Kidney (tissue), 14 donors: Measurements from ENCODE around the gene ARHGAP1. TPM values are rescaled to one million over a fixed set of nuclear protein-coding genes. Genes with fewer than 3 reads are reported as not detected.
A peak's percentile ranks its signal among the peaks of the same experiment; 100 is the strongest.

Experiments used
- DNase-seq, 5 donors: peaks; one replicate each; pipeline ENCODE4 v3.0.0-alpha.2; 2013 to 2020
- FAIRE-seq: peaks from 2 replicates; lab custom pipeline; 2012; peaks lifted over from hg19 to GRCh38; lab: Jason Lieb, UNC
- H3K27ac ChIP-seq, 2 donors: one replicate each; pipeline ENCODE4 v1.7.0; 2013; ENCODE audit warnings: low read depth in 2 of 2, low read length in 2 of 2, inconsistent platforms in 1 of 2
- H3K27me3 ChIP-seq: one replicate; pipeline ENCODE4 v1.7.1; 2013; ENCODE audit warnings: low read length, inconsistent platforms; ENCODE audit not compliant: control insufficient read depth, insufficient read depth
- H3K36me3 ChIP-seq, 3 donors: one replicate each; pipeline versions ENCODE4 v1.7.0 to v1.7.1; 2013; ENCODE audit warnings: low read length in 3 of 3, control low read depth in 1 of 3, inconsistent platforms in 1 of 3; ENCODE audit not compliant: insufficient read depth in 3 of 3, control insufficient read depth in 2 of 3
- H3K4me1 ChIP-seq, 3 donors: one replicate each; pipeline versions ENCODE4 v1.7.0 to v1.7.1; 2013; ENCODE audit warnings: low read length in 3 of 3, inconsistent platforms in 1 of 3, low read depth in 1 of 3; ENCODE audit not compliant: control insufficient read depth in 2 of 3, insufficient read depth in 2 of 3
- H3K4me3 ChIP-seq, 3 donors: one replicate each; pipeline versions ENCODE4 v1.7.0 to v1.8.1; 2013; ENCODE audit warnings: low read length in 3 of 3, control low read depth in 1 of 3, inconsistent platforms in 1 of 3
- H3K9ac ChIP-seq, 3 donors: one replicate each; pipeline versions ENCODE4 v1.7.0 to v1.7.1; 2013; ENCODE audit warnings: low read length in 3 of 3, control low read depth in 1 of 3, inconsistent platforms in 1 of 3
- H3K9me3 ChIP-seq, 3 donors: one replicate each; pipeline versions ENCODE4 v1.7.0 to v1.7.1; 2013; ENCODE audit warnings: low read length in 3 of 3, control low read depth in 1 of 3, inconsistent platforms in 1 of 3; ENCODE audit not compliant: control insufficient read depth in 2 of 3, insufficient read depth in 1 of 3
- intact Hi-C: fragments of 100-400 bp; cut with DNase I; formaldehyde crosslinking; loops from one replicate; pipeline ENCODE4 v1.11.1; 2022
- polyA plus RNA-seq: library from polyadenylated mRNA; stranded (reverse); fragments of 350-450 nt; fragmentation: Illumina TruSeq; extraction: RNeasy Lipid Tissue Mini Kit (QIAGEN cat#74804); gene quantifications from one replicate; pipeline ENCODE4 v1.2.3, GENCODE V29; 2014; ENCODE audit warnings: low read depth, low replicate concordance; ENCODE audit not compliant: insufficient read depth
- total RNA-seq: library from RNA; stranded (reverse); fragmentation: NEBNext Ultra II Directional; extraction: Animal tissue kit (Norgen Biotek cat#: 25700); gene quantifications from one replicate; pipeline ENCODE4 v1.2.1, GENCODE V29; 2021
- TF ChIP-seq, protein P1 (sequence below): IDR thresholded peaks from 3 replicates; pipeline ENCODE4 v1.5.1; 2012; ENCODE audit warnings: mild to moderate bottlenecking, moderate library complexity, borderline replicate concordance; ENCODE audit not compliant: insufficient read depth; ENCODE audit errors: extremely low read depth
- donor health status: control.
- donor health status: control.
- donor health status: control.
- donor health status: control.
- donor health status: control.
- donor health status: DM: yes; HTN: yes; CAD: no.
- donor health status: Normal renal cell carcinoma (clear cell type).

Gene ARHGAP1
- total and polyA plus RNA-seq, 2 donors from 2014 or later, result 35.5 to 137 TPM

DNA sequence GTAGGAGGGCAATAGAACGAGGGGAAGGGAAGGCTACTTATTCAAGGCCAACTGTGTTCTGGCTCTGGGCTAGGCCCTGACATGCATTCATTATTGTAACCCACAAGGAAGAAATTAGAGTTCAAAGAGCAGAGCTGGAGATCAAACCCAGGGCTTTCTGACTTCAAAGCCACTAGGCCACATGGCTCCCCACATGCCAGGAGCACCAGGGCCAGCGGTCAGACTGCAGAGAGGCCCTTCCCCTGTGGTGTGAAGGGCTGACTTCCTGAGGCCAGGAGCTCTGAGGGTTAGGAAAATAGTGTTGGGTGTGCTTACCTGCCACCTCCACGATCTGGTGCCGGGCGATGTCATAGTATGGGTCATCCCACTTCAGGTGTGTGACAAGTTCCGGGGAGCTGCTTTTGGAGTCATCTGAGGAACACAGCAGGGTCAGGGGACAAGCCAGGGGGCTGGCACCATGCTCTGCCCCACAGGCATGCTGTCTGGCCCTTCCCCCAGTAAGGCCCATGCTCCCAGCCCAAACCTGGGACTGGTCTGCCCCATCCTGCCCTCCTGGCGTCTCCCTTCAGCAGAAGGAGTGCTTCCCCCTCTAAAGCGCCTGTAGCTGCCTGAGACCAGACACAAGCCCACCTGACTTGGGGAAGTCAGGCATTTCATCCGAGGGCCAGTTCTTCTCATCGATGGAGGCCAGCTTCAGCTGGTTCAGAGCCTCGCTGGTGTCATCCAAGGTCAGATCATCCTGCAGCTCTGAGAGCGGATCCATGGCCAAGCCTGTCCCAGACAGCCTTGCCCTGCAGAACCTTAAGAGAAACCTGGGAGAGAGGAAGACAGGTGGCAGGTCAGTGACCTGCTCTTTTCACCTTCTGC lies 4.8 kb downstream of the ARHGAP1 start:
- intact Hi-C loops, result no loop called here
- DNase-seq (no peak), FAIRE-seq (no peak)
- Histone ChIP-seq H3K9ac (no peak overlapping the region), H3K27me3 (no peaks in the 10 kb centered on the region), H3K9me3 (no peaks in the 10 kb centered on the region), H3K4me1 (peaks cover 0 to 29% (median 3%) of the 10 kb centered on the region in 3 donors), H3K27ac (no peak overlapping the region), H3K4me3 (no peak overlapping the region), H3K36me3 (peaks cover 0 to 23% (median 20%) of the 10 kb centered on the region in 3 donors)
- TF ChIP-seq, protein P1, sequence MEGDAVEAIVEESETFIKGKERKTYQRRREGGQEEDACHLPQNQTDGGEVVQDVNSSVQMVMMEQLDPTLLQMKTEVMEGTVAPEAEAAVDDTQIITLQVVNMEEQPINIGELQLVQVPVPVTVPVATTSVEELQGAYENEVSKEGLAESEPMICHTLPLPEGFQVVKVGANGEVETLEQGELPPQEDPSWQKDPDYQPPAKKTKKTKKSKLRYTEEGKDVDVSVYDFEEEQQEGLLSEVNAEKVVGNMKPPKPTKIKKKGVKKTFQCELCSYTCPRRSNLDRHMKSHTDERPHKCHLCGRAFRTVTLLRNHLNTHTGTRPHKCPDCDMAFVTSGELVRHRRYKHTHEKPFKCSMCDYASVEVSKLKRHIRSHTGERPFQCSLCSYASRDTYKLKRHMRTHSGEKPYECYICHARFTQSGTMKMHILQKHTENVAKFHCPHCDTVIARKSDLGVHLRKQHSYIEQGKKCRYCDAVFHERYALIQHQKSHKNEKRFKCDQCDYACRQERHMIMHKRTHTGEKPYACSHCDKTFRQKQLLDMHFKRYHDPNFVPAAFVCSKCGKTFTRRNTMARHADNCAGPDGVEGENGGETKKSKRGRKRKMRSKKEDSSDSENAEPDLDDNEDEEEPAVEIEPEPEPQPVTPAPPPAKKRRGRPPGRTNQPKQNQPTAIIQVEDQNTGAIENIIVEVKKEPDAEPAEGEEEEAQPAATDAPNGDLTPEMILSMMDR, result no peak

DNA sequence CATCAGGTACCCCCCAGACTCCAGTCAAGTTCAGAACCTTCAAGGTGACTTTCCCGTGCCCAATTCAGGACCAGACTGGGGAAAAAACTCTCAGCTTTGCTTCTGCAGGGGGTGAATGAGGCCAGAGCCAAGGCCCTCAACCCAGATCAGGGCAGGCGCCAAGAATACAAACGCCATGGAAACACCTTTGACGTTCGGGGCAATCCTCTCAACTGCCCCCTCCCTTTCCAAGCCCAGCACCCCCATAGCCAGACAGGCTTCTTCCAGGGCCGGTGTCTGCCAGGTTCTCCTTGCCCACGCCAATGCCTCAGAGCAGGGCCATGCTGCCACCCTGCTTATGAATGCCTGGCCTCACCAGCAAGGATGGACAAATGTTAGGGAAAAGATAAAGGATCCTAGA lies 5.8 kb downstream of the ARHGAP1 start:
- Histone ChIP-seq H3K4me3 (no peak overlapping the region), H3K9me3 (no peaks in the 10 kb centered on the region), H3K36me3 (peaks cover 0 to 23% (median 20%) of the 10 kb centered on the region in 3 donors), H3K27ac (peak overlapping the region; percentile 22 to 69), H3K4me1 (peaks cover 0 to 29% (median 3%) of the 10 kb centered on the region in 3 donors), H3K27me3 (no peaks in the 10 kb centered on the region), H3K9ac (no peak overlapping the region)
- DNase-seq, result no peak
- intact Hi-C loops, result no loop called here
- no peak for FAIRE-seq
- TF ChIP-seq, protein P1, result no peak

DNA sequence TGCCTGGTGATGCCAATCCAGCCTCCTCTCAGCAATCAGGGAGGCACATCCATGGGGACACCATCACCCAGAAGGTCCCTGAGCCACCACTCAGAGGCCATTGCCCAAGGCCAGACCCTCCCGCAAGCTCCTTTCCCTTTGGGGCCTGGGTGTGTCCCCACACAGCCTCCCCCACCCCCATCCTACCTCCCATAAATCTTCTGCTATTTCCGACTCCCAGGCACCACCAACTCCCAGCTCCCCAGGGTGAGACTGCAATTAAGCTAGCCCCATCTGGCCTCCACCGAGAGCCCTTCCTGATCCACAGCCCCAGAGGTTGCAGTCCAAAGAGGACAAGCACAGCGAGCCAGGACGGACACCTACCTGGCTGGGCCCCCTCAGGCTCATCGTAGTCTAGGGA lies 6.3 kb downstream of the ARHGAP1 start:
- no peak for FAIRE-seq
- TF ChIP-seq, protein P1, result no peak
- peak overlapping the region; percentile 22 to 69 for H3K27ac ChIP-seq
- H3K36me3 ChIP-seq, result peaks cover 1 to 23% (median 20%) of the 10 kb centered on the region in 3 donors
- no peaks in the 10 kb centered on the region for H3K27me3 ChIP-seq
- no peak overlapping the region for H3K4me3 ChIP-seq
- H3K4me1 ChIP-seq, result peaks cover 0 to 27% (median 3%) of the 10 kb centered on the region in 3 donors
- no peak overlapping the region for H3K9ac ChIP-seq
- H3K9me3 ChIP-seq, result no peaks in the 10 kb centered on the region
- intact Hi-C loops, result no loop called here
- no peak for DNase-seq
